HFF-Myc (cell line): ENCODE results near the gene FNBP1L.

Experiments
- DNase-seq: peaks from one replicate; pipeline ENCODE4 v3.0.0-alpha.2; 2011; ENCODE audit warnings: low read depth; ENCODE audit errors: extremely low read depth
- H3K4me3 ChIP-seq: replicated peaks from 2 replicates; pipeline ENCODE4 v1.5.1; 2011; ENCODE audit warnings: low read depth, mild to moderate bottlenecking, control low read depth, low read length
- TF ChIP-seq, protein P1 (sequence below): IDR thresholded peaks from 2 replicates; pipeline ENCODE4 v1.5.1; 2012; ENCODE audit warnings: mild to moderate bottlenecking, low read depth, low read length, control low read depth; ENCODE audit errors: missing control alignments

Gene FNBP1L

DNA sequence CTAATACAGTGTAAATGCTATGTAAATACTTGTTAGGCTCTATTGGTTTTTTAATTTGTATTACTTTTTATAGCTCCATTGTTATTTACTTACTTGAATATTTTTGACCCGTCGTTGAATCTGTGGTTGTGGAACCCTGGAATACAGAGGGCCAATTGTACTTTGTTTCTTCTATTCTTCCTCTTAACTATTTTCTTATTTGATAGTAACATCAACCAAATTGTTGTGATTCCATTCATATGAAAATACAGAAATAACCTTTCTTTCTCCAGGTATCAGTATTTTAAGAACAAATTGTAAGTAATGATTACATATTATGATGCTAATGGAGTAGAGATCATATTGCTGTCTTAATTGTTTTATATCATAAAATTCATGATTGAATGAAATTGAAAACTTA, 73.7 kb downstream of the FNBP1L start:
- H3K4me3 ChIP-seq = no peak overlapping the region
- DNase-seq = no peak
- TF ChIP-seq, protein P1, sequence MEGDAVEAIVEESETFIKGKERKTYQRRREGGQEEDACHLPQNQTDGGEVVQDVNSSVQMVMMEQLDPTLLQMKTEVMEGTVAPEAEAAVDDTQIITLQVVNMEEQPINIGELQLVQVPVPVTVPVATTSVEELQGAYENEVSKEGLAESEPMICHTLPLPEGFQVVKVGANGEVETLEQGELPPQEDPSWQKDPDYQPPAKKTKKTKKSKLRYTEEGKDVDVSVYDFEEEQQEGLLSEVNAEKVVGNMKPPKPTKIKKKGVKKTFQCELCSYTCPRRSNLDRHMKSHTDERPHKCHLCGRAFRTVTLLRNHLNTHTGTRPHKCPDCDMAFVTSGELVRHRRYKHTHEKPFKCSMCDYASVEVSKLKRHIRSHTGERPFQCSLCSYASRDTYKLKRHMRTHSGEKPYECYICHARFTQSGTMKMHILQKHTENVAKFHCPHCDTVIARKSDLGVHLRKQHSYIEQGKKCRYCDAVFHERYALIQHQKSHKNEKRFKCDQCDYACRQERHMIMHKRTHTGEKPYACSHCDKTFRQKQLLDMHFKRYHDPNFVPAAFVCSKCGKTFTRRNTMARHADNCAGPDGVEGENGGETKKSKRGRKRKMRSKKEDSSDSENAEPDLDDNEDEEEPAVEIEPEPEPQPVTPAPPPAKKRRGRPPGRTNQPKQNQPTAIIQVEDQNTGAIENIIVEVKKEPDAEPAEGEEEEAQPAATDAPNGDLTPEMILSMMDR = no peak

DNA sequence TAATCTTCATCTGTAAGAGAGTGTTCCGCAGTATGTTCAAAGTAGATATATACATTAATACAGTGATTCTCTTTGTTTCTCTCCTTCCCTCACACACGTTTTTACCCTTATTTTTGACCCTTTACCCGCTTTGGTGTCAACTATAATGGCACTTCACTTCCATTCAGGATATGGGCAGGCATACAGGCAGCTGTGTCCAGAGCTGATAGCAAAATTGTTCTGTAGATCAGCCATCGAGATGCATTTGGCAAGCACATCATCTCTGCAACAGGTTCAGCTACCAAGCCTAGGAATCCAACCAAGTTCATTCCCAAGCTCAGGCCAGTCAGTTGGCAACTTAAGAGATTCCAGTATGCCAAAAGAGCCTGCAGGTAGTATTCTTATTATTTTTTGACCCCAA, 74.8 kb downstream of the FNBP1L start:
- no peak overlapping the region for H3K4me3 ChIP-seq
- no peak for DNase-seq
- TF ChIP-seq, protein P1 = no peak

- DNase-seq = no peak
- TF ChIP-seq, protein P1 = no peak
- no peak overlapping the region for H3K4me3 ChIP-seq
These were observed 77.5 kb downstream of the FNBP1L start for GRCh38 chr1:93525431-93525830.

GRCh38 chr1:93526431-93526830, 78.5 kb downstream of the FNBP1L start:
- DNase-seq = no peak
- H3K4me3 ChIP-seq = no peak overlapping the region
- TF ChIP-seq, protein P1 = no peak

DNA sequence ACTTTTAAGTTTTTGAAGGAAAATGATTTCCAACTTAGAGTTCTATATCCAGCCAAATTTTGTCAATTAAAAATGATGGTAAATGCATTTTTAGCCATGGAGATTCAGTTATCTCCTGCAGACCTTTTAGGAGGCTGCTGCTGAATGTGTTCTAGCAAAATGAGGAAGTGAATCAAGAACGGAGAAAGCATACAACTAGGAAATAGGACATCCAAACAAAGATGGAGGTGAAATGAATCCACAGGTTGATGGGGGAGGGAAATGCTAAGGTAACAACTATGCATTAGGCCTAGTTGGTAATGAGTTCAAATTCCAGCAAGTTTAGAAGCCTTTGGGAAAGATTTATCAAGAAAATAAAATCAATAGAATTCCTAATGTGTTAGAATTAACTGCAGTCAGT, 80.5 kb downstream of the FNBP1L start:
- H3K4me3 ChIP-seq = no peak overlapping the region
- TF ChIP-seq, protein P1 = no peak
- DNase-seq = no peak

DNA sequence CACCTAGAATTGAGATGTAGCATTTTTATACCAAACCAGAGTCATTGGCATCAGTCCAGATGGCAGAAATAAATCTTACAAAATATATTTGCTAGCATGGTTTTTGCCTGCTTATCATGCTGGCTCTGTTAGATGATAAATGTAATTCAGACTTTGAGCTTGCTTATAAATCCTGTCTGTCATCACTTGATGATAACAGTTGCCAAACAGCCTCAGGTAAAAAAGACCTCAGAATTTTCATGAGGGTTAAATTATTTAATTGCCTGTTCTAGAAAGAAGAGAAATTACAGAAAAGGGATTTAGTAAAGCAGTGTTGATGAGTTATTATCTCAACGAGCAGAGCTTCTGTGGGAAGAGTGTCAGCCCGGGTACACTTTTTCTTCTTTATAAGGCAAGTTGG, 83.3 kb downstream of the FNBP1L start:
- TF ChIP-seq, protein P1 = no peak
- no peak for DNase-seq
- no peak overlapping the region for H3K4me3 ChIP-seq

GRCh38 chr1:93532780-93533378, 85.0 kb downstream of the FNBP1L start:
- no peak overlapping the region for H3K4me3 ChIP-seq
- TF ChIP-seq, protein P1 = no peak
- no peak for DNase-seq
